ENCODE data around the gene TIAM2.
"Not testable (repeated sequence)": the region's sequence is repeated elsewhere in the genome, so short reads cannot be mapped to it uniquely, and the experiment has no call there.

The TIAM2 gene

DNA sequence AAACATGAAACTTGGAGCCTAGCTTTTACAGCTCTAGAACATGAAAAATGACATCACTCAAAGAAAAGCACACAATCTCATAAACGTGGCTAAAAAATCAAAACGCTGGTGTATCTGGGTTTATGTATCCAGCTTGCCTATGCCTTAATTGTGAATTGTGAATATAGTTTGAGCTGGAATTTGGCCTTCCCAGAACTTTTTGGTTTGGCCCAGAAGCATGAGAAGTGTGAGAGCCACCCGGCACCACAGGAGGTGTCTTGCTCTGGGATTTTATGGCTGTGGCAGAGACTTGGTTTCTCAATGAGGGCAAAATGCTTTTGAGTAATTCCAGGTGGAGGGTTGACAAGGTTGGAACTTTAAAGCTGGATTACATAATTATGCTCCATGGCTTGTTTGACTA, 69.2 kb downstream of the TIAM2 start:
- DNase-seq = no peak

- no peak for DNase-seq
These were observed 71.2 kb downstream of the TIAM2 start for GRCh38 chr6:155066361-155066760.

DNA sequence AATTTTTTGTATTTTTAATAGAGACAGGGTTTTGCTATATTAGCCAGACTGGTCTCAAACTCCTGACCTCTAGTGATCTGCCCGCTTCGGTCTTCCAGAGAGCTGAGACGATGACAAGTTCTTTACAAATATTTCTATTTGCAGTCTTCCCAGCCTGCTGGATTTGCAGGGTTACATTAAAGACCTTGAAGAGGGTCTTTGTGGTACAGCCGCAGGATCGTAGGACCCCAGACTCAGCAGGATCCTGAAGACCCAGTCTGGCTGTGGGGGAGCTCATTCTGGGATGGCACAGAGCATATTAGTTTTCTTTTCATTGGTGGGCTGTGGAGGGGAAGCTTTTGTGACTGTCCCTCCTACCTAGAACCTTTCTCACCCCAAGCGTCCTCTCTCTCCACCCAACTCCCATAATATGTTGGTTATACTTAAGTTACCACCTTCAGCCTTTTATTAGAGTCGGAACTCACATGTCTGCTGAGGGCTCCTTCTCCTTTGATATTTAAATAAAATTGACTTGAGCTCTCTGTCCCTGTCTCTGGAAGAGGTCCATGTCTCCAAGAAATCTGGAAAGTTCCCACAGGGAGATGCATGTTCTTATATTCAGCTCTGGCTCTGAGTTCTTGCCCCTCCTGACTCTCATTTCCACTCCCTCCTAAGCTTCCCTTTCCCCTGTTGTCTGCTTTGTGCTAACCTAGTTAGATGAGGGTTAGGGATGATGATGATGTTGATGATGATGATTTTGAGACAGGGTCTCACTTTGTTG, 72.0 kb downstream of the TIAM2 start:
- DNase-seq = no peak

DNA sequence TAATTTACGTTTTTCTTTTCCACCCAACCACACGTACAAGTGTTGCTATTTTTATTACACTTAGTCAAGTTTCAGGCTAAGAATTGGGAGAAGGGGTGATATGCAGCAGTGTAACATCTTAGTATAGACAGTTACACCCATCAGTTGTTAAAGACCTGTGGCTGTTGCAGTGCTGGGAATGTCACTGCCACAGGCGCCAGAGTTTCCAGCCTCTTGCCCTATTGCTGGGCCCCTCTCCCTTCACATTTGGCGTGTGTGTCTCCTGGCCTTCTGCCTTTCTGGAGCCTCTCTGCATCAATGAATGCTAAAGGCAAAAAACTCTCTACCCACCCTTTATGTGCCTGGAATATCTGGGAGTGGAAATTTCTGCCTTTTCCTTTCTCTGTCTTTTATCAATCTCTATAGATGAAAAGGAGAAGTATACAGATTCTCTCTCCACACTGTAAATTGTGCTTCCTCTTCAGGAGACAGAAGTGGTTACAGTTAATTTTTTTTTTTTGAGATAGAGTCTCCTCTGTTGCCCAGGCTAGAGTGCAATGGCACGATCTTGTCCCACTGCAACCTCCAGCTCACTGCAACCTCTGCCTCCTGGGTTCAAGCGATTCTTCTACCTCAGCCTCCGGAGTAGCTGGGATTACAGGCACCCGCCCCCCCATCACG, 73.0 kb downstream of the TIAM2 start:
- no peak for DNase-seq

GRCh38 chr6:155069543-155069942, 74.4 kb downstream of the TIAM2 start:
- no peak for DNase-seq

- no peak for DNase-seq
These were observed 81.0 kb downstream of the TIAM2 start for GRCh38 chr6:155075930-155076695.

DNA sequence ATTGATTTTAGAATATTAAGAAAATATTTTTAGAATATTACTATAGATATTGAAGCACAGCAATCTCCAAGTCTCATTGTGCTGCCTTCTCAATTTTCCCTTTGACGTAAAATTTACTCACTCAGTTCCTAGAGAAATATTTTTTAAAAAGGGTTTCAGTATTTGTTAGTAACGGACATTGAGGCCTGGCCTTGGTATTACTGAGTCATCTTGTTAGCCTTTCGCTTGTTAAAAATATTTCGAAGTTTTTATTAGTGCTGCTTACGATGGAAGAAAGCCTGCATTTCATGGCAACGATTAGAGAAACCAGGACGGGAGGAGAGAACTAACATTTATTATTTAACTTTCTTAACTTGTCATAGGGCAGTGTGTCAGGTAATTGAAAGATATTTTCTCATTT, 82.2 kb downstream of the TIAM2 start:
- DNase-seq = no peak

- no peak for DNase-seq
These were observed 82.7 kb downstream of the TIAM2 start for GRCh38 chr6:155077784-155078183.

DNA sequence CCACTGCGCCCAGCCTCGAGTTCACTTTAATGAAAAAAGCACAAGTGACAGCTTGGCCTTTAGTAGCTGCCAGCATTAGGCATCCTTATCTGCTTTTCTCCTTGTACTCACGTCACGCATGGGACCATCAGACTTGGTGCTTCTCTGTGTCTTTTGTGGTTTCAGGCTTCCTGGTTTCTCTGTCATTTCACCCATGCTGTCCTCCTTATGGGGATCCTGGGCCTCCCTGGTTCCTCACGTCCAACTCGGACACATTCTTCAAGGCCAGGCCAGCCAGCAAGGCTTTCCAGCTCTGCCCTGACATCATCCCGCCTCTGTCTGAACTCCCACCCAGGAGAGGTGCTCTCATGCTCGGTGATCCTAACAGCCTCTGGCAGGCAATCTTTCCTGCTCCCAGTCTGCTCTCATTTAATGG, 83.2 kb downstream of the TIAM2 start:
- no peak for DNase-seq

DNA sequence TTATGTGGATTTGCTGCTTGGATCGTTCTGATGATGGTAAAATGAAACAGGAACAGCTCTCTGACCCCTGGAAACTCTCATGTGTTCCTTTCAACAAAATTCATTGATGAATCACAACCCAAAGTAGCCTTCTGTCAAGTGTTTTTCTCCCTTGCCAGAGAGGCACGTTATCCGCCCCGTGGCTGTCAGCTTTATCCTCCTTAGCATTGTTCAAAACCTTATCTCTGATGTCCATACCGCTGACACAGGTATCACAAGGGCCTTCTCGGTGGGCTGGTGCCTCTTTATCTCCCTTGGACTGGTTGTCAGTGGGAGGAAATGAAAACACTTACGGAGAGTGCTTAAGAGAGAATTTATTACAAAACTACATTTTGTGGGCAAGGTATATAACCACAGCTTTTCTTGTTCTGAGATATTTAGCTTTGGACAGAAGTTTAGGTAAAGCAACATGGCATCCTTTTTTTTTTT, 84.9 kb downstream of the TIAM2 start:
- DNase-seq = no peak

DNA sequence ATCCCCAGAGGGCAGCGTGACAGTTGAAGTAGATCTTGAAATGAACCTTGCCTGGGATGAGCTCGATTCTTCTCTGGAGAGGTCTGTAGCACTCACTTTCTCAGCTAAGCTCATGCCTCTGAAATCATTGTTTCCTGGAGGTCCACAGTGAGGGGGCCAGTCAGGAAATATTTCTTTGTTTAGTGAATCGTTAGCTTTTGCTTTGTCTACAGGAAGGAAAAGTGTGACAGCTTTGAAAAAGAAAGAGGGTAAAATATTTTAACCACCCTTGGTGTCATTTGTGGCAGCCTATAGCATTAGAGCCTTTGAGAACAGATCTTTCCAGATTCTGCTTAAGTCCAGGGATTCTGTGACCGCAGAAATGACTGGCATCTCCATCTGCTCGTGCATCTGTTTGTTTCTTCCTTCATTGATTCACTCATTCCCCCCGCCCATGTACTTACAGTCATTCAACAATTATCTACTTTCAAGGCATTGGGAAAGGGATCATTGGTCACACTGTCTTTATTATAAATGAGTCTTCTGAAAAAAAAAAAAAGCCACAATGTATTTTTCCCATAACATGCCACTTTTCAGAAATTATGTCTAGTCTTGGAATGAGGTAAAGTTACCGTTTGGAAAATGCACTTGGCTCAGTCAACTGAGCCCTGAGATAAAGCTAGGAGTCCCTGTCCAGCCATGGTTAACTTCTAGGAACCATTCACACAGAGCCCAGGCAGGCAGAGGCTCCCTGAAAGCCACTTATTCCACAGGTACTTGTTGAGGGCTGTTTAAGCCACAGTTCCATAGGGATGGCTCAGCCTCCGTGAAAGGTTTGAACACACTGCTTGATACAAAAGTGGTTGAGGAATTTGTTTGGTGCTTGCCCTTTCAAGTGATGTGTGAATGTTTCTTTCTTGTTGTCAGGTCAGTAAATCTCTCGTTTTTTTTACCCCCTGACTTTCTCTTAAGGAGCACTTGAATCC, 86.0 kb downstream of the TIAM2 start:
- DNase-seq = no peak

- DNase-seq = no peak
These were observed 89.5 kb downstream of the TIAM2 start for GRCh38 chr6:155084431-155085123.

DNA sequence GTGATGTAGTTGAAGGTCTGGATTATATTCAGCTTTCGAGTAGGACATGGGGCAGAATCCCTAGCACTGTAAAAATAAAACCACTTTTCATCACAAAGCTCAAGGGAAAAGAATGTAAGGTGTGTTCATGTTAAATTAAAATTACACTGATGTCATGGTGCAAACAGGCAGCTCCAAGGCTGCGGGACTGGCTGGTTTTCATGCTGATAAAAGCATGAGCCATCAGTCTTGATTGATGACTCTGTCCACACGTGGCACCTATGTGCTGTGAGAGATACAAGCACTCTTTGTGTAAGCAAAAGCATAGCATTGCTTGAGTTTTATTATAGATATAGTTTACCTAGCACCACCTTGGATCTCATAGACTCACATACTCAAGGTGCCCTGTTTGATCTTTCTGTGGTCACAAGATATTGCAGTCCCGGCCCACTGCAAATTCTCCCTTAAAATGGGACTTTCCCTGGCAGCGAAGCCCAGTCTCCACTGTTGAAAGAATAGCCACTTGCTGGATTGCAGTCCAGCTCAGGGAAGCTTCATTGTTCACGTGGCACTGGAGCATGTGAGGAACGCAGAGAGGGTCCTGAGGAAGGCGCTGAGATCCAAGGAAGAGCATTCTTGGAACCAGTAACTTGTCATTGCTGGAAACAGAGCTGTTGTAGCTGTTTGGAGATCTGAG, 90.6 kb downstream of the TIAM2 start:
- no peak for DNase-seq

DNA sequence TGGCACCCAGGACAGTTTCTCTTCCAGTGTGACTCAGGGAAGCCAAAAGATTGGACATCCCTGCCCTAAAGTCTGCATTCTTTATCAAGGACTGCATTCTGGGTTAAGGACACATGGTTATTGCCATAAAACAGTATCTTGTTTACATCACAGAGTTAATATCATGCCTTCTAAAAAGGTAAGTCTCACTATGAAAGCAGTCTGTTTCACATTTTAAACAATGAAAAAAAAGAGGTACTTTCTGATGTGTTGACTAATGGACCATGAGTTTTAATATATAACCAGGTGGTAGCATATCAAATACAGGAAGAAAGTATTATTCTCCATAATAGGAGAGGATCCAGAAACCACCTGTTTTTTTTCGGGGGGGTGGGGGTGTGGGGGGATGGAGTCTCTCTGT, 93.7 kb downstream of the TIAM2 start:
- DNase-seq = no peak

DNA sequence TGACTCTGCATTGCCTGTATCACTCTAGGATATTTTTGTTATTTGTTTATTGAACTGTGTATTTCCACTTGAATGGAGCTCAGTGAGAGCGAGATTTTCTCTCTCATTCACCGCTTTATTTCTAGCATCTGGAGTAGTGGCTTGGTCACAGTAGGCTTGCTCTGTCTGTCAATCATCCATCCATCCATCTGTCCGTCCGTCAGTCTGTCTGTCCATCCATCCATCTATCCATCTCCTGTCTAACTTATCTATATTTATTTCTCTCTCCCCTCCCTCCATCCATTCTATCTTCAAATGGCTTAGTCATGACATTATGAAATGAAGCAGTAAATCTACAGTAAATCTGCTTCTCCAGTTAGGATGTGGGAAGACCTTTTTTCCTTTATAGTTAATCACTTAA, 94.6 kb downstream of the TIAM2 start:
- DNase-seq = no peak

- no peak for DNase-seq
These were observed 95.1 kb downstream of the TIAM2 start for GRCh38 chr6:155090166-155090565.

- no peak for DNase-seq
These were observed 96.6 kb downstream of the TIAM2 start for GRCh38 chr6:155091756-155092155.

- DNase-seq = no peak
These were observed 98.3 kb downstream of the TIAM2 start for GRCh38 chr6:155093430-155093829.

DNA sequence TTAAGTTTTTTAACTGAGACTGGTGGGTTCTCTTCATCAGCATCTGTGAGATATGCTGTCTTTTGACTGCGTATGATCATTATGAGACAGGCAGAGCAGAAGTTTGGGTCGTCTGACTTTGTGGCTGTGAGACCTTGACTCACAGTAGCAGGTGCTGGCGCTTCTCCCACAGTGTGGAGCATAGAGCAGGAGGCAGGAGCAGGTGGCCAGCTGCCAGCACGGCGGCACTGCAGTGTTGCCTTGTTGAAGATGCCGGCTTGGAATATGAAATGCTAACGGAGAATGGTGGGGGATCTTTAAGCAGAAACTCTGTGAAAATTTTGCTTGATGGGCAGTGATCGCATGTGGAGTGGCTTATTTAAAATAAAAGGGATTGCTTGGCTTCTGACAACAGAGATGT, 105.0 kb downstream of the TIAM2 start:
- DNase-seq = no peak

DNA sequence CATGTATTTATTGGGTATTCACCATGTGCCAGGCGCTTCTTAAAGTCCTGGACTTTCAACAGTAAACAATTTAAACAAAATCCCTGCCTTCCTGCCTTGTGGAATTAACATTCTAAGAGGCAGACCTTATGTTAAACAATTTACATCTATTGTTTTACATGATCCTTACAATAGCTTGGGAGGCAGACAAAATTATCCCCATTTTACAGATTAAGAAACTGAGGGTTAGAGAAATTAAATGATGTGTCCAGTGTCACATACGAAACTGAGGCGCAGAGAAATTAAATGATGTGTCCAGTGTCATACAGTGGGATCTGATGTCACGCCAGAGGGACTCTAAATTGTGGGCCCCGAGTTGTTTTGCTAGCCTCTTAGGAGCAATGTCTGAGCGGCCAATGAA, 105.5 kb downstream of the TIAM2 start:
- no peak for DNase-seq

- DNase-seq = not testable (repeated sequence)
These were observed 108.0 kb downstream of the TIAM2 start for GRCh38 chr6:155103083-155103645.

All from CD4-positive, alpha-beta T cell treated with Interleukin-15 for 1 hour (primary cell).